Keratinocyte (primary cell): ENCODE measurements around the gene NDRG2.

Source experiments
- EZH2 ChIP-seq: IDR thresholded peaks from one replicate; pipeline ENCODE4 v1.6.1; 2012; ENCODE audit warnings: inconsistent platforms, mild to moderate bottlenecking, low read length, moderate library complexity
- TF ChIP-seq, protein P1 (sequence below), 3 experiments: IDR thresholded peaks in 1 of 3; conservative IDR thresholded peaks in 1 of 3; optimal IDR thresholded peaks in 1 of 3; 2 replicates in 2 of 3; 3 replicates in 1 of 3; pipeline versions ENCODE3 to v1.5.1; 2011; ENCODE audit warnings: low read length in 3 of 3, mild to moderate bottlenecking in 3 of 3, moderate library complexity in 2 of 3, control low read depth in 1 of 3, inconsistent platforms in 1 of 3; ENCODE audit not compliant: insufficient read depth in 2 of 3; ENCODE audit errors: extremely low read depth in 1 of 3

GRCh38 chr14:20980906-20981305 is 44.0 kb downstream of the NDRG2 start:
- TF ChIP-seq, protein P1, sequence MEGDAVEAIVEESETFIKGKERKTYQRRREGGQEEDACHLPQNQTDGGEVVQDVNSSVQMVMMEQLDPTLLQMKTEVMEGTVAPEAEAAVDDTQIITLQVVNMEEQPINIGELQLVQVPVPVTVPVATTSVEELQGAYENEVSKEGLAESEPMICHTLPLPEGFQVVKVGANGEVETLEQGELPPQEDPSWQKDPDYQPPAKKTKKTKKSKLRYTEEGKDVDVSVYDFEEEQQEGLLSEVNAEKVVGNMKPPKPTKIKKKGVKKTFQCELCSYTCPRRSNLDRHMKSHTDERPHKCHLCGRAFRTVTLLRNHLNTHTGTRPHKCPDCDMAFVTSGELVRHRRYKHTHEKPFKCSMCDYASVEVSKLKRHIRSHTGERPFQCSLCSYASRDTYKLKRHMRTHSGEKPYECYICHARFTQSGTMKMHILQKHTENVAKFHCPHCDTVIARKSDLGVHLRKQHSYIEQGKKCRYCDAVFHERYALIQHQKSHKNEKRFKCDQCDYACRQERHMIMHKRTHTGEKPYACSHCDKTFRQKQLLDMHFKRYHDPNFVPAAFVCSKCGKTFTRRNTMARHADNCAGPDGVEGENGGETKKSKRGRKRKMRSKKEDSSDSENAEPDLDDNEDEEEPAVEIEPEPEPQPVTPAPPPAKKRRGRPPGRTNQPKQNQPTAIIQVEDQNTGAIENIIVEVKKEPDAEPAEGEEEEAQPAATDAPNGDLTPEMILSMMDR (optimal IDR thresholded peaks at IDR 0.05 in 1 of 3, IDR thresholded peaks at IDR 0.05 in 1 of 3, conservative IDR thresholded peaks at IDR 0.05 in 1 of 3; ENCODE audit: extremely low read depth in 1 of 3, insufficient read depth in 2 of 3, low read length in 3 of 3), result no peak
- TF ChIP-seq EZH2, result no peak
